Measurements from ENCODE around the gene HNRNPL. TPM values are rescaled to one million over a fixed set of nuclear protein-coding genes. Genes with fewer than 3 reads are reported as not detected.
A peak's percentile ranks its signal among the peaks of the same experiment; 100 is the strongest.
"Not testable (repeated sequence)": the region's sequence is repeated elsewhere in the genome, so short reads cannot be mapped to it uniquely, and the experiment has no call there.

Gene HNRNPL
- total RNA-seq, 1 donor: 304 TPM

DNA sequence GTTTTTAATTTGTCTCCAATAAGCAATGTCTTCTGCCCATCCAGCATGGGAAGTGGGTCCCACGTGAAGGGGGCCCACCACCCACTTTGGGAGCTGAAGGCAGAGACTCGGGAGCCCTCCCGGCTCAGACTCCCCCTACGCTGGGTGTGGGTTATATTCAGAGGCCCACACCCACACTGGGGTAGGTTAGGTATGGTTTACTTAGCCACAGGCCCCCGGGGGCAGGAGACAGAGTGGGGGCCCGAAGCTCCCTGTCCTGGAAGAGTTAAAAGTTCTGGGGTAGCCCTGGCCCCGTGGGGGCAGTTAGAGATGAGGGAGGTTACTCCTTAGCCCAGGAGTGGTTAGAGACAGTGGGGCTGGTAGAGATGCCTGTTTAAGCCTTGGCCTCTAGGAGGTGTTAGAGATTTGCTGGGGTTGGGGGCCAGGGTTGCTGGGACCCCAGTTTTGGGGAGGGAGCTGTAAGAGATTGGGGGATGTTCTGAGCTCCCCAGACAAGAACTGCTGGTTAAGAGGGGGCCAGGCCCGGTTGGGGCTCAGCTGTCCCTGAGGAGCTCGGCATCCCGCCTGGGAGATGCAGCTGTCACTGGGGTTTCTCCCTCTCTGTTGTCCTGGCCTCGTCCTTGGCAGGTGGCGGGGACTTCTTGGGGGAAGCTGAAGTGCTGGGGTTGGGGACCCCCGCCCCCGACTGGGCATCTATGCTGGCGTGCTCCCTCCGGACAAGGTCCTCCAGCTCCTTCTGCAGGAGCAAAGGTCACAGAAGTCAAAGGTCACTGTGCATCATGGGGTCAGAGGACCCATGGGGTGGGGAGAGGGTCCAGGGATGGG is 29.0 kb upstream of the HNRNPL start:
- Histone ChIP-seq H3K9me3 (ENCODE audit: low read depth, low read length) (no peaks in the 10 kb centered on the region), H3K27me3 (ENCODE audit: insufficient read depth, low read length) (no peaks in the 10 kb centered on the region), H3K4me1 (ENCODE audit: insufficient read depth, low read length) (peaks cover 26% of the 10 kb centered on the region), H3K4me3 (ENCODE audit: low read length) (peak overlapping the region; percentile 42)

DNA sequence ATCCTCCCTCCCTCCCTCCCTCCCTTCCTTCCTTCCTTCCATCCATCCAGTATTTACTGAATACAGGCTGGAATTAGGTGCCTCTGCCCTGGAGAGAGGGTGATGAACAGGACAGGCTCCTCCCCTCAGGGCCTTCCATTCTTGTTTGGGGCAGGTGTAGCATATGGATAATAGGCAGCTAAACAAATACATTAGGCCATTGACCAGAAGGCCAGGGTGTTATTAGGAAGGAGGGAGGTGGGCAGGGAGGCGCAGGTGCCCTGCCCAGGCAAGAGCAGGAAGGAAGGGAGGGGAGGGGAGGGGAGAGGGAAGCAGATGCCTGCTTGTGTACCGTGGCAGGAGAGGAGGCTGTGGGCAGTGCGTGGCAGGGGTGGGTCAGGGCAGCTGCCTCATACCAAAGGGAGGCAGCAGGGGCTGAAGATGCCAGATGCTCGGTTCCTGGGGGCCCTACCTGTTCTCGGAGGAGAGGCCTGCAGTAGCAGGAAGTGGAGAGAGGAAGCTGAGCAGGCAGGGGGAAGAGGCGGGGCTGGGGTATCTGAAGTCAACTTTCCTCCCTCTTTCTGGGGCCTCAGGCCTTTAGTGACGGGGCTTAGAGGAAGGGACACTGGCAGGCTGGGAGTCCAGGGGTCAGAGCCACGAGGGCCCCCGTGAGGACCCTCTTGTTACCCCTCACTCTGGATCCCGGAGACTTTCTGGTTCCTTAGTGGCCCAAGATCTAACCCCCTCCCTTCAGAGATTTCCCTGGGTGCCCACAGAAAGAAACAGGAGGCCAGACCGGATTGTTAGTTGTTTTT is 28.2 kb upstream of the HNRNPL start, which contains the start of gene RINL:
TSS of gene RINL (minus strand) at position 495 of the 794 bp plus-strand sequence. CDS start 1,533 bp downstream, outside the sequence.
- Histone ChIP-seq H3K27me3 (ENCODE audit: insufficient read depth, low read length) (no peaks in the 10 kb centered on the region), H3K4me1 (ENCODE audit: insufficient read depth, low read length) (peaks cover 26% of the 10 kb centered on the region)

DNA sequence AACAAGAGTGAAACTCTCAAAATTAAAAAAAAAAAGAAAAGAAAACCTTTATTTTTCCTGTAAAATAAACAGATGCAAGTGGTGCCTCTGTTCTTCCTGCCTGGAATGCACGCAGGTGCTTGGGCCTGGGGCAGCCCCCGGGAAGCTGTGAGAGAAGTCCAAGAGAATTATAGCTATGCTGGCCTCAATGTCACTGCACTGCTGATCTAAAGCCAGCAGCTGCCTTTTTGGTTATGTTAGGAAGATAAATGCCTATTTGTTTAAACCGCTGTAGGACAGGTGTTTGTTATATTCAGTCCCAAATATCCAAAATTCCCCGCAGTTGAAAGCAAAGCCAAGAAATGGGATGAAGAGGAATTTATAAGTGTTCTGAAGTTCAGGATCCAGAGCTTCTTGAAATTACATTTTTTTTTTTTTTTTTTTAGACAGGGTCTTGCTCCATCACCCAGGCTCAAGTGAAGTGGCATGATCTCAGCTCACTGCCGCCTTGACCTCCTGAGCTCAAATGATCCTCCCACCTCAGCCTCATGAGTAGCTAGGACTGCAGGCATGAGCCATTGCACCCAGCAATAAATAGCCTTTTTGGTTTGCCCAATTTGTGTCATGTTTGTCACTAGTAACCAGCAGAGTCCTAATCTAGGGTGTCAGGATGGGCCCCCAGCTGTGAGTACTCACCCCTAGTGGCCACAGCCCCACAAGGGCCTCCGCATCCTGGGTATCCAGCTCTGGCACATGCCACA is 26.0 kb upstream of the HNRNPL start:
- no peaks in the 10 kb centered on the region for H3K27me3 ChIP-seq (ENCODE audit: insufficient read depth, low read length)
- H3K9me3 ChIP-seq (ENCODE audit: low read depth, low read length): no peaks in the 10 kb centered on the region
- H3K4me1 ChIP-seq (ENCODE audit: insufficient read depth, low read length): peaks cover 26% of the 10 kb centered on the region
- no peak overlapping the region for H3K4me3 ChIP-seq (ENCODE audit: low read length)

More for the DNA sequence above, 28.2 kb upstream of the HNRNPL start, which contains the start of gene RINL:
- Histone ChIP-seq H3K9me3 (ENCODE audit: low read depth, low read length) (no peaks in the 10 kb centered on the region), H3K4me3 (ENCODE audit: low read length) (peak within 1 kb of the TSS; percentile 42)

- H3K4me3 ChIP-seq (ENCODE audit: low read length); H3K9me3 ChIP-seq (ENCODE audit: low read depth, low read length); H3K27me3 ChIP-seq (ENCODE audit: insufficient read depth, low read length): not testable (repeated sequence)
- peaks cover 36% of the 10 kb centered on the region for H3K4me1 ChIP-seq (ENCODE audit: insufficient read depth, low read length)
Observed at GRCh38 chr19:38873400-38873799, 23.6 kb upstream of the HNRNPL start.

- Histone ChIP-seq H3K4me3 (ENCODE audit: low read length) (no peak overlapping the region), H3K27me3 (ENCODE audit: insufficient read depth, low read length) (no peaks in the 10 kb centered on the region), H3K9me3 (ENCODE audit: low read depth, low read length) (no peaks in the 10 kb centered on the region), H3K4me1 (ENCODE audit: insufficient read depth, low read length) (peaks cover 41% of the 10 kb centered on the region)
Observed at GRCh38 chr19:38870612-38871011, 20.8 kb upstream of the HNRNPL start.

- Histone ChIP-seq H3K27me3 (ENCODE audit: insufficient read depth, low read length) (no peaks in the 10 kb centered on the region), H3K4me1 (ENCODE audit: insufficient read depth, low read length) (peaks cover 47% of the 10 kb centered on the region), H3K9me3 (ENCODE audit: low read depth, low read length) (no peaks in the 10 kb centered on the region), H3K4me3 (ENCODE audit: low read length) (peak overlapping the region; percentile 45)
Observed at GRCh38 chr19:38869836-38870607, 20.2 kb upstream of the HNRNPL start.

- no peaks in the 10 kb centered on the region for H3K27me3 ChIP-seq (ENCODE audit: insufficient read depth, low read length)
- H3K4me1 ChIP-seq (ENCODE audit: insufficient read depth, low read length): peaks cover 54% of the 10 kb centered on the region
- no peaks in the 10 kb centered on the region for H3K9me3 ChIP-seq (ENCODE audit: low read depth, low read length)
- H3K4me3 ChIP-seq (ENCODE audit: low read length): peak overlapping the region; percentile 45
Observed at GRCh38 chr19:38869160-38869835, 19.5 kb upstream of the HNRNPL start.

DNA sequence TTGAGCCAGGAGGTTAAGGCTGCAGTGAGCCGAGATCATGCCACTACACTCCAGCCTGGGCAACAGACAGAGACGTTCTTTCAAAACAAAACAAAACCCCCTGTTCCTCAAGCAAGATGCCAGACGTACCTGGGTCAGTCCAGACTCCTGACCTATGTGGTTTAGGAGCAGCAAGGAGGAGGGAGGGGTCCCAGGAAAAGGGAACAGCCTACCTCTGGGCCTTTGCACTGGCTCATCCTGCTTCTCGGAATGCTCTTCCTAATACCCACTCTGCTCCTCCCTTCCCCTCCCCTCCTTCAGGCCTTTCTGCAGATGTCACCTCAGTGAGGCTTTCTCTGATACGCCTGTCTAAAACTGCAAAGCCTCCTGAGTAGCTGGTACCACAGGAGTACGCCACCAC is 18.8 kb upstream of the HNRNPL start:
- no peaks in the 10 kb centered on the region for H3K27me3 ChIP-seq (ENCODE audit: insufficient read depth, low read length)
- H3K9me3 ChIP-seq (ENCODE audit: low read depth, low read length): no peaks in the 10 kb centered on the region
- H3K4me3 ChIP-seq (ENCODE audit: low read length): peak overlapping the region; percentile 45
- peaks cover 60% of the 10 kb centered on the region for H3K4me1 ChIP-seq (ENCODE audit: insufficient read depth, low read length)

GRCh38 chr19:38867171-38867780 is 17.5 kb upstream of the HNRNPL start:
- Histone ChIP-seq H3K9me3 (ENCODE audit: low read depth, low read length) (no peaks in the 10 kb centered on the region), H3K4me1 (ENCODE audit: insufficient read depth, low read length) (peaks cover 72% of the 10 kb centered on the region), H3K4me3 (ENCODE audit: low read length) (no peak overlapping the region), H3K27me3 (ENCODE audit: insufficient read depth, low read length) (no peaks in the 10 kb centered on the region)

DNA sequence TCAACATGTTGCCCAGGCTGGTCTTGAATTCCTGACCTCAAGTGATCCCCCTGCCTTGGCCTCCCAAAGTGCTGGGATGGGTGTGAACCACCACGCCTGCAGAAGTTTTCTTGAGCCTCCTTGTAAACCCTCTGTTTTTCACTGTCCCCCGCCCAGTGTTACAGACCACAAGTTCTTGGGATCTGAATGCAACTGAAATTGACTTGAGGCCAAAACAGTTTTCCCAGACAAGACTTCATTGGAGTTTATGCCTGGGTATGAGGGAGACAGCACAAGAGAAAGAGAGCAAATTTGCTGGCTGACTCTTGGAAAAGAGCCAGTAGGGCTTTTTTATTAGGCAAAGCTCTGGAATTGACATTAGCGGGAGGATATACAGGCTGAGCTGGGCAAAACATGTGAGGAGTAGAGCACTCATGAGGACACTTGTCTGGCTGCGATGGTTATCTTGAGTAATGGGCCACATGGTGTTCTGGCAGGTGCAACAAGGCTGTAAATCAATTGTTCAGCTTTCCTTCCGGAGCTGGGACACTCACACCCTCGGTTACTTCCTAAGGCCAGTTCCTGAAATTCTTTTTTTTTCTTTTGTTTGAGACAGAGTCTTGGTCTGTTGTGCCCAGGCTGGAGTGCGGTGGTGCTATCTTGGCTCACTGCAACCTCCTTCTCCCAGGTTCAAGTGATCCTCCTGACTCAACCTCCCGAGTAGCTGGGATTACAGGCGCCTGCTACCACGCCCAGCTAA is 12.7 kb upstream of the HNRNPL start:
- Histone ChIP-seq H3K4me1 (ENCODE audit: insufficient read depth, low read length) (peaks cover 54% of the 10 kb centered on the region), H3K4me3 (ENCODE audit: low read length) (no peak overlapping the region), H3K9me3 (ENCODE audit: low read depth, low read length) (no peaks in the 10 kb centered on the region), H3K27me3 (ENCODE audit: insufficient read depth, low read length) (no peaks in the 10 kb centered on the region)

DNA sequence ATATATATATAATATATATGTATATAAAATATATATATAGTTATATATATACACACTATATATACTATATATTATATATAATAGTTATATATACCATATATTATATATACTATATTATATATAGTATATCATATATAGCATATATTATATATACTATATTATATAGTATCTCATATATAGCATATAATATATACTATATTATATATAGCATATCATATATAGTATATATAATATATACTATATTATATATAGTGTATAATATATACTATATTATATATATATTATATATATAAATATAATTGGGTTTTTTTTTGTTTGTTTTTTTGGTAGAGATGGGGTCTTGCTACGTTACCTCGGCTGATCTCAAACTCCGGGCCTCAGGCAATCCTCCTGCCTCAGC is 11.6 kb upstream of the HNRNPL start:
- Histone ChIP-seq H3K27me3 (ENCODE audit: insufficient read depth, low read length) (no peaks in the 10 kb centered on the region), H3K4me1 (ENCODE audit: insufficient read depth, low read length) (peaks cover 54% of the 10 kb centered on the region)

GRCh38 chr19:38859631-38860204 is 9.9 kb upstream of the HNRNPL start:
- not testable (repeated sequence) for H3K9me3 ChIP-seq (ENCODE audit: low read depth, low read length); H3K4me3 ChIP-seq (ENCODE audit: low read length); H3K27me3 ChIP-seq (ENCODE audit: insufficient read depth, low read length)
- H3K4me1 ChIP-seq (ENCODE audit: insufficient read depth, low read length): peaks cover 38% of the 10 kb centered on the region

More for the DNA sequence above, 11.6 kb upstream of the HNRNPL start:
- no peak overlapping the region for H3K4me3 ChIP-seq (ENCODE audit: low read length)
- no peaks in the 10 kb centered on the region for H3K9me3 ChIP-seq (ENCODE audit: low read depth, low read length)

DNA sequence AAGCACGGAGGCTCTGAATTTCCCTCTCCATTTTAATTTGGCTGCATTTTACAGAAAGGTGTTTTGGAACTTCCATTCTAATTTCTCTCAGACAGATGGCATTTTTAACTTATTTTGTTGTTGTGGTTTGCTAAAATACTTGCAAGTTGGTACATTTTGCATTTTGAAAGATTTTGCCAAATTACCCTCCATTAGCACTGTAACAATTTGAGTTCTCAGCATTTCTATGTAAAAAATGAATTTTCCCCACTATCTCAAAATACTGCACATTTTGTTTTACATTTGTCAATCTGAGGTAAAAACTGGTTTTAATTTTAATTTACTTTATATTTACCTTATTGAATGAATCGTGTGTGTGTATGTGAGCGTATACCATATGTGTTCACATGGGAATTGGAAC is 7.0 kb upstream of the HNRNPL start:
- H3K27me3 ChIP-seq (ENCODE audit: insufficient read depth, low read length): no peaks in the 10 kb centered on the region
- H3K9me3 ChIP-seq (ENCODE audit: low read depth, low read length): no peaks in the 10 kb centered on the region
- H3K4me3 ChIP-seq (ENCODE audit: low read length): no peak overlapping the region
- peaks cover 23% of the 10 kb centered on the region for H3K4me1 ChIP-seq (ENCODE audit: insufficient read depth, low read length)

Measured in mononuclear cell (primary cell).